Measurements from ENCODE around the gene CD58. TPM values are rescaled to one million over a fixed set of nuclear protein-coding genes. Genes with fewer than 3 reads are reported as not detected.
"Not testable (repeated sequence)": the region's sequence is repeated elsewhere in the genome, so short reads cannot be mapped to it uniquely, and the experiment has no call there.

CD58 gene
- 1 to 10 TPM; 3.9 to 4.2 TPM for total RNA-seq

DNA sequence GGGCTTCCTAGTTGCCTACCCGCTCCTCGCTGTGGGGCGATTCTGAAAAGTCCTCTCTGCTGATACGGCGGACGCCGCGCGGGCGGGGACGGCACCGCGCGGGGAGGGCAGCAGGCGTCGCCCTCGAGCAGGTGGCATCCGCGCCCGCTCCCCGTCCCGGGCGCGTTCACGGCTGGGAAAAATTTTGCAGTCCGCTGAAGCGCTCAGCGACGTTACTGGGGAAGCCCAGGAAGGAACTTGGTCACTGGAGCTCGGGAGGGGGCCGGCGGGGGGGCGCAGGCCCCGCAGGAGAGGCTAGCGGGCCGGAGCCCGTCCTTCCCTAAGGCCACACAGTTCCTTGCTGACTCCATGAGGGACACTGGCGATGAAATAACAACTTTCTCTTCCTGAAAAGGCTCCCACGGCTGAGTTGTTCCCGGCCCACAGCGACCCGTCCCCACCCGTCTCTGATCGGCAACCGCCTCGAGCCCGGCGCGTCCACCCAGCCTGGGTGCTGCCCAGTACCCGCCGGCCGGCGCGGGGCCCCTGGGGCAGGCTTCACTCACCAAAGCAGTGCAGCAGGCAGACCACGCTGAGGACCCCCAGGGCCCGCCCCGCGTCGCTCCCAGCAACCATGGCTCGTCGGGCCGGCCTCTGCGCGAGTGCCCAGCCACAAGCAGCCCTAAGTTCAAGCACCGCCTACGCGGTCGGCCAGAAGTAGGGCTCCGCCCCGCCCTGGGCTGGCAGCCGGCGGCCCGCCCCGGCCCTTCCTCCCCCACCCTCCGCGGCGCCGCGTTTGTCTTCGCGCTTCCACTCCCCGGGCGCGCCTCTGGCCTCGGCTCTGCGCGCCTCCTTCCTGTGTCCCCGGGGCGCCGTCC, at the start of gene CD58:
TSS of gene CD58 (minus strand) at position 669 of the 857 bp plus-strand sequence. CDS start at position 615, 54 bp downstream.
- Mint-ChIP-seq H3K4me1 (ENCODE audit: low read depth) (peaks cover 39% of the 10 kb centered on the region), H3K4me3 (peak within 1 kb of the TSS; percentile 81), H3K27ac (peak within 1 kb of the TSS; percentile 38), H3K9me3 (no peaks in the 10 kb centered on the region), H3K27me3 (ENCODE audit: low read depth) (peaks cover 7% of the 10 kb centered on the region), H3K36me3 (ENCODE audit: low read depth) (no peaks in the 10 kb centered on the region)
- peak; percentile 80 for DNase-seq
- intact Hi-C loops (cut with micrococcal nuclease) = loop anchor here (1.0 to 10.0 kb wide), 8 partner anchors 12 to 794 kb away; partner anchors contain the start of genes MAN1A2 and TTF2
- CTCF ChIA-PET = interaction anchor here (1.0 to 8.0 kb wide), 4 partner anchors 25 to 558 kb away, joined by 3 to 51 read pairs (median 3); no protein-coding TSS in a partner anchor

- DNase-seq; H3K4me3 Mint-ChIP-seq; H3K9me3 Mint-ChIP-seq; intact Hi-C loops (cut with micrococcal nuclease); H3K36me3 Mint-ChIP-seq (ENCODE audit: low read depth); H3K4me1 Mint-ChIP-seq (ENCODE audit: low read depth); H3K27ac Mint-ChIP-seq; H3K27me3 Mint-ChIP-seq (ENCODE audit: low read depth): not testable (repeated sequence)
- CTCF ChIA-PET = interaction anchor here (0.6 kb wide), 1 partner anchor 343 kb away, joined by 3 read pairs; no protein-coding TSS in a partner anchor
These were observed 49.6 kb upstream of the CD58 start for GRCh38 chr1:116620392-116620791.

- H3K36me3 Mint-ChIP-seq (ENCODE audit: low read depth); H3K4me3 Mint-ChIP-seq; CTCF ChIA-PET; H3K9me3 Mint-ChIP-seq; H3K4me1 Mint-ChIP-seq (ENCODE audit: low read depth); H3K27me3 Mint-ChIP-seq (ENCODE audit: low read depth); H3K27ac Mint-ChIP-seq; DNase-seq; intact Hi-C loops (cut with micrococcal nuclease): not testable (repeated sequence)
These were observed 48.3 kb upstream of the CD58 start for GRCh38 chr1:116619106-116619505.

DNA sequence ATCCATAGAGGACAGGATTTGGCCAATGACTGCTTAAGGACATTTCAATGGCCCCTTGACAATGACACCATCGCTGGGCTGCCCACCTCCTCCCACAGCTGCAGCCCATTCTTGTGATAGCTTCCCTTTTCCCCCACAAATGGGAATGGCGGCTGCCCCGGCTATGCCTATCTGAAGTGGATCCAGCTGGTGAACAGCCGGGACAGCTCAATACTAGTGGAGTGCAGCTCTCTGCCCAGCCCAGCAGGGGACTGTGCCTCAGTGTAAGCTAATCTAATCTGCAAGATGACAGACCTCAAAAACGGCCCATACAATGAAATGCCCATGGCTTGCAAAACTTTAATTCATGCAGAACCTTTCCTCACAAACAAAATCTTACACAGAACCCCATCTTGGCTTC, 47.0 kb upstream of the CD58 start:
- H3K4me3 Mint-ChIP-seq; H3K36me3 Mint-ChIP-seq (ENCODE audit: low read depth); H3K27me3 Mint-ChIP-seq (ENCODE audit: low read depth); H3K9me3 Mint-ChIP-seq; DNase-seq; H3K27ac Mint-ChIP-seq; intact Hi-C loops (cut with micrococcal nuclease); H3K4me1 Mint-ChIP-seq (ENCODE audit: low read depth): not testable (repeated sequence)
- CTCF ChIA-PET = interaction anchor here (0.6 kb wide), 1 partner anchor 333 kb away, joined by 5 read pairs; no protein-coding TSS in a partner anchor

DNA sequence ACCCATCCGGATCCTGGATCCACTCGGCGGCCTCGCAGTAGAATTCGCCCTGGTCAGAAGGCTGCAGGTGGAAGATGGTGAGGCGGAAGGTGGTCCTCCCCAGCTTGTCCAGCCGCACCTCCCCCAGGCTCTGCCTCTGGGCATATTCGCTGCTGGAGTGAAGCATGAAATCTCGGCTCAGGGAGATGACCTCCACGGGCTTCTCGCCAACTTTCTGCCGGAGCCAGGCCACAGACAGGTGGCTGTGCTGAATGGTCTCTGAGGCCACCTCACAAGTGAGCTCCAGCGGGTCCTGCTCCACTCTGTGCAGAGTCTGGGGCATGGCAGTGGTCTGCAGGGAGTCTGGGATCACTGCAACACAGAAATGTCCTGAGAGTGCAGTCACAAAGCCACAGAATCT, 43.0 kb upstream of the CD58 start:
- H3K27me3 Mint-ChIP-seq (ENCODE audit: low read depth); CTCF ChIA-PET; H3K9me3 Mint-ChIP-seq; H3K4me3 Mint-ChIP-seq; H3K36me3 Mint-ChIP-seq (ENCODE audit: low read depth); H3K27ac Mint-ChIP-seq; DNase-seq; intact Hi-C loops (cut with micrococcal nuclease): not testable (repeated sequence)
- H3K4me1 Mint-ChIP-seq (ENCODE audit: low read depth) = peaks cover 12% of the 10 kb centered on the region

GRCh38 chr1:116609801-116610371, 39.1 kb upstream of the CD58 start:
- H3K27me3 Mint-ChIP-seq (ENCODE audit: low read depth); H3K36me3 Mint-ChIP-seq (ENCODE audit: low read depth); intact Hi-C loops (cut with micrococcal nuclease); H3K9me3 Mint-ChIP-seq; H3K27ac Mint-ChIP-seq; DNase-seq; H3K4me3 Mint-ChIP-seq: not testable (repeated sequence)
- H3K4me1 Mint-ChIP-seq (ENCODE audit: low read depth) = peaks cover 29% of the 10 kb centered on the region
- CTCF ChIA-PET = interaction anchor here (0.6 kb wide), 1 partner anchor 35 kb away, joined by 3 read pairs; no protein-coding TSS in a partner anchor

DNA sequence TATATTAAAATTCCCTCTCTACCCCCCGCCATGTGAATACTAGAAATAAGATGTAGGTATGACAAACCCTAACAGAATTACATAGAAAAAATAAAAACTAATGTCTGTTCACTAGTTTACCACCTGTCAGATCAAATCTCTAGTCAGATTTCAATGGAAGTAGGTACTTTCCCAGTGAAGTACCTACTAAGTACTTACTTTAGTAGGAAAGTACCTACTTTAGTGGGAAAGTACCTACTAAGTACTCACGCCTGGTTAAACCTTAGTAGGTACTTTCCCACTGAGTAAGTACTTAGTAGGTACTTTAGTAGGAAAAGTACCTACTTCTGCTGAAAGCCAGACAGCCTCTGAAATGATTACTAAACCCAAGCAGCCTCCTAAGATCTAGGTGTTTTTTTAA, 38.0 kb upstream of the CD58 start:
- H3K36me3 Mint-ChIP-seq (ENCODE audit: low read depth); intact Hi-C loops (cut with micrococcal nuclease); H3K9me3 Mint-ChIP-seq; H3K27me3 Mint-ChIP-seq (ENCODE audit: low read depth); H3K4me3 Mint-ChIP-seq; DNase-seq; H3K27ac Mint-ChIP-seq: not testable (repeated sequence)
- CTCF ChIA-PET = interaction anchor here (0.8 to 1.3 kb wide), 2 partner anchors 13 to 64 kb away, joined by 3 to 5 read pairs; no protein-coding TSS in a partner anchor
- peaks cover 29% of the 10 kb centered on the region for H3K4me1 Mint-ChIP-seq (ENCODE audit: low read depth)

DNA sequence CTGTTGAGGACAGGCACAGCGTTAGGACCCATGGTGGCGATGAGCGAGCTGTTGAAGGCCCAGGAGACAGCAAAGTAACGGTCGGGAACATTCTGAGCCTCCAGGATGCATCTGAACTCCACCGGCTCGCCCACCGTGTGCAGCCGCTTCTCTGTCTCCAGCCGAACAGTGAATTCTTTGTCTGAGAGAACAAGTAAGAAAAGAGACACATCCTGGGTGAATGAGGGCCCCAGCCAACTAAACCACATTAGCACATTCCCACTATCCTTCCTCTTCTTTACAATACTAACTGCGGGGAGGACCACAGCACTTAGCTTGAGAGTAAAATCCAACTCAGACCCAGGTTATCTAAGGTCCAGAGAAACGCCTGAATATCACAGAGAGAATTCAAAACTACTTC, 37.3 kb upstream of the CD58 start:
- not testable (repeated sequence) for H3K27ac Mint-ChIP-seq

GRCh38 chr1:116607463-116607862, 36.6 kb upstream of the CD58 start:
- H3K9me3 Mint-ChIP-seq; H3K36me3 Mint-ChIP-seq (ENCODE audit: low read depth); H3K27ac Mint-ChIP-seq; intact Hi-C loops (cut with micrococcal nuclease); CTCF ChIA-PET; H3K4me3 Mint-ChIP-seq; DNase-seq; H3K27me3 Mint-ChIP-seq (ENCODE audit: low read depth): not testable (repeated sequence)
- peaks cover 29% of the 10 kb centered on the region for H3K4me1 Mint-ChIP-seq (ENCODE audit: low read depth)

More for the DNA sequence above, 37.3 kb upstream of the CD58 start:
- H3K36me3 Mint-ChIP-seq (ENCODE audit: low read depth); H3K27me3 Mint-ChIP-seq (ENCODE audit: low read depth); intact Hi-C loops (cut with micrococcal nuclease); H3K9me3 Mint-ChIP-seq; DNase-seq; H3K4me3 Mint-ChIP-seq: not testable (repeated sequence)
- CTCF ChIA-PET = interaction anchor here (1.3 kb wide), 1 partner anchor 12 kb away, joined by 5 read pairs; no protein-coding TSS in a partner anchor
- peaks cover 29% of the 10 kb centered on the region for H3K4me1 Mint-ChIP-seq (ENCODE audit: low read depth)

GRCh38 chr1:116606067-116606466, 35.2 kb upstream of the CD58 start:
- H3K4me3 Mint-ChIP-seq; H3K9me3 Mint-ChIP-seq; H3K27me3 Mint-ChIP-seq (ENCODE audit: low read depth); DNase-seq; H3K27ac Mint-ChIP-seq; H3K36me3 Mint-ChIP-seq (ENCODE audit: low read depth); intact Hi-C loops (cut with micrococcal nuclease); CTCF ChIA-PET: not testable (repeated sequence)
- H3K4me1 Mint-ChIP-seq (ENCODE audit: low read depth) = peaks cover 29% of the 10 kb centered on the region

DNA sequence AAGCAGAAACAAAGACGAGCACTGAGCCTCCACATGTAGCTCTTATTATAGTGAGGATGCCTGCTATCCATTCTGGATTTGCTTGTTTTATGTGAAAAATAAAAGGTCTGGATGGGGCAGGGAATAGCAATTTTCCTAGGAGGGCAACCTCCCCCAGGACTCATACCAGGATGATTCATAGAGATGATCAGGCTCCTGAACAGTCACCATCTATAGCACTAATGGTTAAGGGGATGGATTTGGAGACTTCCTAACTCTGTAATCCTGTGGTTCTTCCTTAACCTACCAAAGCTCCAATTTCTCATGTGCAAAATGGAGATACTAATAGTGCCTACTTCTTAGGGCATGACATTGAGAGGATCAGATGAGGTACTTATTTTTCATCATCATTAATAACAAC, 34.5 kb upstream of the CD58 start:
- H3K27me3 Mint-ChIP-seq (ENCODE audit: low read depth) = peaks cover 5% of the 10 kb centered on the region
- H3K9me3 Mint-ChIP-seq = no peaks in the 10 kb centered on the region
- DNase-seq = no peak
- H3K4me1 Mint-ChIP-seq (ENCODE audit: low read depth) = peaks cover 29% of the 10 kb centered on the region
- no peaks in the 10 kb centered on the region for H3K36me3 Mint-ChIP-seq (ENCODE audit: low read depth)
- intact Hi-C loops (cut with micrococcal nuclease) = no loop called here
- H3K27ac Mint-ChIP-seq = no peak overlapping the region
- CTCF ChIA-PET = interaction anchor here (1.5 kb wide), 1 partner anchor 9 kb away, joined by 3 read pairs; no protein-coding TSS in a partner anchor
- no peak overlapping the region for H3K4me3 Mint-ChIP-seq

DNA sequence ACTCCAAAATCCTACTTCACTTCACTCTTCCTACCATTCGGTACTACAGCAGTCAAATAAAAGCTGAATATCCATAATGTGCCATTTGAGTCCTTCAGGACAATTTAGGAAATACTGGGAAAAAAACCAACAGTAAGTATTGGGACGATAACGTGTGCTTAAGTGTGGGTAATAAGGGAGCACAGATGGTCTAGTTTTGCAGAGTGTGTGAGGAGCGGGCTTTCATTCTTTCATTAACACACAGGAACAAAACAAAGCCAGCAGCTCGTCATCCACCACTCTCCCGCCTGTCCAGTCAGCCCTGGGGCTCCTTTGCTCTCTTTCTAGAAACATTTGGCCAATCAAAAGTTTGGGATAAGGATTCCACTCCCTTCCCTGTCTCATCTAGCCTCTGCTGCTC, 33.6 kb upstream of the CD58 start:
- CTCF ChIA-PET = interaction anchor here (1.5 kb wide), 1 partner anchor 9 kb away, joined by 3 read pairs; no protein-coding TSS in a partner anchor
- H3K4me1 Mint-ChIP-seq (ENCODE audit: low read depth) = peaks cover 20% of the 10 kb centered on the region
- H3K9me3 Mint-ChIP-seq; H3K4me3 Mint-ChIP-seq; H3K27ac Mint-ChIP-seq; H3K36me3 Mint-ChIP-seq (ENCODE audit: low read depth); intact Hi-C loops (cut with micrococcal nuclease); H3K27me3 Mint-ChIP-seq (ENCODE audit: low read depth); DNase-seq: not testable (repeated sequence)
